ENCODE measurements around the gene SLC8A1.

SLC8A1 gene

GRCh38 chr2:40421631-40422297, 30.1 kb downstream of the SLC8A1 start:
- DNase-seq (ENCODE audit: low read depth, low spot score), result no peak

GRCh38 chr2:40420478-40420877, 31.4 kb downstream of the SLC8A1 start:
- DNase-seq (ENCODE audit: low read depth, low spot score), result no peak

DNA sequence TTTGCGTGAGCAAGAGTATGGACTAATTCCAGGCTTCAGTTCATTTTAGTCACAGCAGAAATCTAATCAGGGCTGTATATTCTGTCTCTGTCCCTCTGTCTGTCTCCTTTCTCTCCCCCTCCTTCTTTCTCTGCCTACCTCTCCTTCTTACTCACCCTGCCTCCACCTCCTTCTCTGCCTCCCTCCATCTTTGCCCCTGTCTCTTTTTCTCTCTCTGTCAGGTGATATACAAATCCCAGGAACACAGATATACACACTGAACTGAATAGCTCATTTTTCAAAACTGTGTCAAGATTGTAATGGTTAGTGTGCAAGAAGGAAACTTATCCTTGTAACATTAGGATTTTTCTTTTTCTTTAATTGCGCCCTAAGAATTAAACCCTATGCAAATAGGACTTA, 32.5 kb downstream of the SLC8A1 start:
- no peak for DNase-seq (ENCODE audit: low read depth, low spot score)

DNA sequence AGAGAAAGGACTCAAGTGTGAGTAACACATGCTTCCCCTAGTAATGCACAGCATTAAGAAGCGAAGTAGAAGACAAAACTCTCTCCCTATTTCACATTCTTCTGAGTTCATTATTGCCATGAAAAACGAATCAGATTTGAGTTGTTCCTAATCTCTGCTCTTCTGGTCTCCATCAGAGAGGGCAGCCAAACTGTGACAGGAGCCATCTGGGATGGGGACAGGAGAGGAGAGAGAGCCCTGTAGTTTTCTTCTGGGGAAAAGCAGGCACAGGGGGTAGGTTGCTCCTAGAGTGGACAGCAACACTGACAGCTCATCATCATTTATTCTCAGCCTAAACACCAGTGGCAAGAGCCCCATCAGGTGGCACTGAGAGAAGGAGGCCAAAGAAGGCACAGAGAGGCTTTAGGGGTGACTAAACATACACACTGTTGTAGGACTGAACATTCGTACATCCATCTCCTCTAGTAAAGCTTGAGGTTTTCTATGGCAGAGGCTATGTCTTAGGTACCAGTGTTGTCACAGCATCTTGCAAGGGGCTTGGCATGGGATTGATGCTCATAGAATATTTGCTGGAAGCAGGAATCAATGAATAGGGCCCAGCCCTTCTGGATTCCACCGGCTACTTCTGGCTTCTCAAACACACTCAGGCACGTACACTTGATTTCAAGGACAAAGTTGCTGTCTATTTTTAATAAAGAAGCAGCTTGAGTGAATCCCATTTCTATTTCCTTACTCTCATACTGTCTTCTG, 33.1 kb downstream of the SLC8A1 start:
- no peak for DNase-seq (ENCODE audit: low read depth, low spot score)

DNA sequence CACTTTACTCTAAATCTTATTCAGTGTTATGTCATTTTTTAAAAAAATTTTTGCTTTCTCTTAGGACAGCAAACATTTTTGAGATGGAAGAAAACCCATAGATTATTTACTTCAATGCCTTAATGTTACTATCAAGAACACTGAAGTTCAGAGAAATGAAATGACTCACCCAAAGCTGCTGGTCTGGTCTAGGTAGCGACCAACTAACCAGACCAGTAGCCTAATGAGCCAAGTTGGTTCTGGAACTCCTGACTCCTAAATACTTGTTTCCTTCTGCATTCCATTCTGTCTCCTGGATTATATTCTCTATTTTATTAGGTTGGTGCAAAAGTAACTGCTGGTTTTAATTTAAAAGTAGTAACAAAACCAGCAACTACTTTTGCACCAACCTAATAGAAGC, 35.4 kb downstream of the SLC8A1 start:
- no peak for DNase-seq (ENCODE audit: low read depth, low spot score)

DNA sequence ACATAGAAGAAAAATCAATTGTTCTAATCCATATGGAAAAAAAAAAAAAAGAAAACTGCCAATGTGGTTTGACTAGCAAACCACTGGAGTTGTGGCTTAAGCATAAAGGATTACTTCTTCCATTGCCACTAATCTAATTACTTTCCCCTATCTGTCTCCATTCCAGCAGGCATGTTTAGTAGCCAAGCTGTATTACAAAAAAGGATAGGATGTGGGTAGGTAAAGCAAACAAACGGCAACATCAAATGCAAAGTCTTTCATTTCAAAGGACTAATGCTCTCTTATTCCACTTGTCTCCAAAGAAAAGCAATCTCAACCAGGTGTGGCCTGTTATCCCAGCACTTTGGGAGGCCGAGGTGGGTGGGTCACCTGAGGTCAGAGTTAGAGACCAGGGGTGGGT, 36.5 kb downstream of the SLC8A1 start:
- no peak for DNase-seq (ENCODE audit: low read depth, low spot score)

DNA sequence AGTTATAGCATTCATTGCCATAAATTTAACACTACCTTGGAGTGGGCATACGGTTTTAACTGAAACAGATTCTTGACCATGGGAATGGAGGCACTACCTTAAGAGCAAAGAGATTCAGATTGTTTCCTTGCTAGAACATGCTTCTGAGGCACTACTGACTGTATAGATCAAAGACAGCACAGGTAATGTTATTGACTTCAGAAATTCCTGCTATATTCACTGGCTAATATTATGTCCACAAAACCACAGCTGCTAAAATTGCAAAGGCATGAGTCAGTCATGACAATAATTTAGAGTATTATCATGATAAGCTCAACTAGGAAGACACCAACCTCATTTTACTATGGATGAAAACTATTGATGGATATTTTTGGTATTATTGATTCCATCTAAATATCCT, 39.4 kb downstream of the SLC8A1 start:
- DNase-seq (ENCODE audit: low read depth, low spot score), result no peak

- DNase-seq (ENCODE audit: low read depth, low spot score), result no peak
Observed at GRCh38 chr2:40410695-40411094, 41.2 kb downstream of the SLC8A1 start.

DNA sequence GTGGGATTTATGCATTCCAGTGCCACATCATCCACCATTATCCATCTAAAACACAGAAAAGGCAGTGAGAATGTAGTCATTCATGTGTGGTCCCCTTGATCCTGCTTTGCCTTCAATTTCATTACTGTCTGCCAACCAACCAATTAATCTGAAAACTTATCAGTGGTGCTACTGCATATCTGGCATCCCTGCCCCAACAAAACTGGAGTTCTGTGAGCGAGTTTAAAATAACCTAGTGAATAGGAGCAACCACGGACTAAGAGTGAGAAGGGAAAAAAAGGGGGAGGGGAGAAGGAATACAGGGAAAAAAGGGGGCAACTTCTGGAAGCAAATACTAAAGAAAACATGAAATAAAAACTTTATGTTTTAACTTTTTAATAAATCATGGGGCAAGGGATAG, 42.2 kb downstream of the SLC8A1 start:
- DNase-seq (ENCODE audit: low read depth, low spot score), result no peak

- DNase-seq (ENCODE audit: low read depth, low spot score), result no peak
Observed at GRCh38 chr2:40406485-40407289, 45.2 kb downstream of the SLC8A1 start.

GRCh38 chr2:40405465-40405864, 46.4 kb downstream of the SLC8A1 start:
- no peak for DNase-seq (ENCODE audit: low read depth, low spot score)

DNA sequence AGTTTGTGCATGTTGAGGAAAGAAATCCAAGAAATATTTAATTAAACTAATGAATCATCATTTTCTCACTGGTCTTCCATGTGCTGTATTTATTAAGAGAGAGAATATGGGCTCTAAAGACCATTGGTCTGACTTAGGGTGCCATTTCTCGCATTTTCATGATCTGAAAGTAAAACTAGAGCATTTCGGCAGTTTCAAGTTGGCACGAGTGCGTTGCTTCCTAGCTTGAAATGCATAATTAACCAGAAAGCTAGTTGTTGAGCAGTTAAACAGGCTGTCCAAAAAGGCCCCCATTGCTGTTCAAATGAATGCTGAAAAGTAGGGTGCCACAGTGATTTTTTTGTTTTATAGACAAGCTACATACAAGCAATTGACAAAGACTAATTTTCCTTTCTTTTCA, 47.4 kb downstream of the SLC8A1 start:
- DNase-seq (ENCODE audit: low read depth, low spot score), result no peak

GRCh38 chr2:40403233-40403836, 48.6 kb downstream of the SLC8A1 start:
- no peak for DNase-seq (ENCODE audit: low read depth, low spot score)

DNA sequence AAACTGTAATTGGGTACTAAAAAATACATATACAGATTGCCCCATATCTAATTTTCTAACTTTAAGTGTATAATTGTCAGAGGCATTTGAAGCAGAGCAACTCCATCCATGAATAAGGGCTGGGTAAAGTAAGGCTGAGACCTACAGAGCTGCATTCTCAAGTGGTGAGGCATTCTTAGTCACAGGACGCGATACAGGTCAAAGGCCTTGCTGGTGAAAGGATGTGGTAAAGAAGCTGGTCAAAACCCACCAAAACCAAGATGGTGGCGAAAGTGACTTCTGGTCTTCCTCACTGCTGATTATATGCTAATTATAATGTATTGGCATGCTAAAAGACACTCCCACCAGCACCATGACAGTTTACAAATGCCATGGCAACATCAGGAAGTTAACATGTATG, 50.0 kb downstream of the SLC8A1 start:
- no peak for DNase-seq (ENCODE audit: low read depth, low spot score)

DNA sequence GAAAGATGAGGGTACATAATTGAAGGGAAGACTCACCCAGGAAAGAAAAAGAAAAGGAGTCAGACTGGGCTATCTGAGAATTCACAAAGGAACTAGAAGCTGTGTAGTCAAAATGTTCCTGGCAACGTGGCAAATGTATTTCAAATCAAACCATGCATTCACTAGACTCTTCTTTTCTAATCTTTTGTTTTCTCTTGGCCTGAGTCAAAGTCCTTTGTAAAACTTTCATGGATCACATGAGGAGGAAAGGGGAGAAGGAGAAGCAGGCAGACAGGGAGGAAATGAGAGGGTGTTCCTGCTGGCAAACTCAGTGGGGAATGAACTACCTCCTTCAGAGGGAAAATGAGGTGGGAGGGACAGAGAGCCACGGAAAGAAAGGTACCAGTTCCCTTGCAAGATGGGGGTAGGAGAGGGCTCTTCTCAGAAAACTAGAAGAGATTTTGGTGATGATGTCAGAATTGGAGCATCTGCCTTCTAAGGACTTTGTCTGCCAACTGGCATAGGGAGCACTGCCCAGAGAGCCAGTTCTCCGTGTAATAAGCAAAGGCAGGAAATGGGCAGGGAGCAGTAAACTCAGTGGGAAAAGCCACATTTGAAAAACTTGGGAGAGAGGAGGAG, 51.4 kb downstream of the SLC8A1 start:
- DNase-seq (ENCODE audit: low read depth, low spot score), result no peak

DNA sequence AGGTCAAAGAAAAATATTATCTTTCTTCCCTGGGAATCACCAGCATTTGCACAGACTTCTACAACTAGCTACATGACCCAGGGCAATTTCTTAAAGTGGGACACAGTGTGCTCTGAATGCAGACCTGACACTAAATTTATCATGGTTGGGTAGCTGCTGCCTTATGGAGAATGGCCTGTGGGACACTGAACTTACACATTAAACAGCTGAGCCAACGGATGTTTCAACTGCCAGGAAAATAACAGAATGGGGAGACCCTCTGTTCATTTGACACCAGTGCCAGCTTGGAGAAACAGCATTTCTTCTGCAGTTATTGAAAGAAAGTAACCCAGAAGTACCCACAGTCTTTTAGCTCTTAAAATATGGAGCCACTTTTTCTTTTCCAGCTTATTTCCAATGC, 54.1 kb downstream of the SLC8A1 start:
- DNase-seq (ENCODE audit: low read depth, low spot score), result no peak

DNA sequence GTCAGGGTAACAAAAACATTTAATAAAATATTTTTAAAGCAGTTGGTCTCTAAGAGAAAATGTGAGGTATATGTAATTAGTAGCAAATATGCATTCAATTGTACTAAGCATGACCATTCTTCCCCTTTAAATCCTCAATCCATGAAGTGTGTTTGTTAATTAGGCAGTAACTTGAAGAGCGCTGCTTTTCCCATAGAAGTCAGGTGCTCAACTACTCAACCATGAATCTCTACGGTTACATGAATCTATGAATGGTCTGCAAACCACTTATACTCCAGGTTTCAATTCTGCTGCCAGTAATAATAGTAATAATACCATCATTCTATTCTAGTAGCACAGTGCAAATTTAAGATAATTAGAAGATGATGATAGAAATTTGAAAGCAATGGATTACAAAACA, 55.8 kb downstream of the SLC8A1 start:
- DNase-seq (ENCODE audit: low read depth, low spot score), result no peak

DNA sequence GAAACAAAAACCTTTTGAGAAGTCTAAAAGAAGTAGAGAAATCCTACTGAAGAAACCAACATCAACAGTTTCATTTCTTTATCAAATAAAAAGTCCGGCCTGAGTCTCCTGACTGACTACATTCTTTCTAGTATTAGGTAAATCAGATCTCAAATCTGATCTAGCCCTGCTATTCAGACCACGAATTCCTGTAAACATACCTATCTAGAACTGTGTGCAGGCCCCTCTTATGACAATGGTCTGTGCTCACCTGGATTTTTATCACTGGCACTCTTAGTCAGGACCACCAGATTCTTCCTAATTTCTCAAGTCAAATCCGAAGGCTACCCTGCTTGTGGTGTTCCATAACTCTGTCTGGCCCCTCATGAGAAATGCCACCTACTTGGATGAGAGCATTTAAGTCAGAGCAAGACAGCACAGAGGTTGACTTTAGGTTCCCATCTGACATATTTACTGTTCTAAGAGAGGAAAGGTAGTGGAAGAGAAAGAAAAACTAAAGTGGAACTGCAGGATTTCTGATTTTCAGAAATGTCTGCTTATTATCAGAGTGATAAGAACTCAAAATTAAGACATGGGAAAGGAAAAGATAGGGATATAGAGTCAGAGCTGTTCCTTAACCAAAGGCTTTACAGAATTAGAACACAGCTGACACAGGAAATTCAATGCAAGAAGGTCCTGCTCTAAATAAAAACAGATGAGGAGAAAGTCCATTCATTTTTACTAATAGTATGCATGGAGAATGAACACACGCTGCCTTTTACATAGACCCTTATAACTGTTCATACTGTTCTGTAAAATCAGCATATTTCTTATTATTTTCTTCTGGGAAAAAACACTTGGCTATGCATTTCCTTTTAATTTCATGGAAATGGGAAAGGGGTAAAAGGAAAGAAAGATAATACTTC, 56.5 kb downstream of the SLC8A1 start:
- no peak for DNase-seq (ENCODE audit: low read depth, low spot score)

DNA sequence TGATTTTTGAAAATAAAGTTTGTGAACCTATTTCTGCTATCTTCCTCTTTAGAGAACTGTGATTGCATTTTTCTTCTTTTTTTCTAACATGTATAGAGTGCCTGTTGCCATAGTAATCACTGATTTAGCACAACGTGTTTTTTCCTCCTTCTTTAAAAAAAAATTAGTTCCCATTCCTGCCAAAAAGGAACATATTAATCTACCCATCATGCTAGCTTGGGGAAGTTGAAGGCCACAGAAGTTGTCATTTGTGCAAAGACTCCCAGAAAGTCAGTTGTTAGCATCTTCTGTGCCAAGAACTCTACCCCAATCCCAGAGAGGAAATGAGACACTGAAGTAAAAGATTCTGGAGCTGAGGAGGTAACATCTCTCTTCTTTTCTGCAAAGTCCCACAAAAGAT, 57.3 kb downstream of the SLC8A1 start:
- DNase-seq (ENCODE audit: low read depth, low spot score), result no peak

- no peak for DNase-seq (ENCODE audit: low read depth, low spot score)
Observed at GRCh38 chr2:40394031-40394430, 57.9 kb downstream of the SLC8A1 start.

GRCh38 chr2:40388161-40388560, 63.7 kb downstream of the SLC8A1 start:
- DNase-seq (ENCODE audit: low read depth, low spot score), result no peak
